ENCODE data around the gene APOC4.
A peak's percentile ranks its signal among the peaks of the same experiment; 100 is the strongest.
"Not testable (repeated sequence)": the region's sequence is repeated elsewhere in the genome, so short reads cannot be mapped to it uniquely, and the experiment has no call there.

Gene APOC4

DNA sequence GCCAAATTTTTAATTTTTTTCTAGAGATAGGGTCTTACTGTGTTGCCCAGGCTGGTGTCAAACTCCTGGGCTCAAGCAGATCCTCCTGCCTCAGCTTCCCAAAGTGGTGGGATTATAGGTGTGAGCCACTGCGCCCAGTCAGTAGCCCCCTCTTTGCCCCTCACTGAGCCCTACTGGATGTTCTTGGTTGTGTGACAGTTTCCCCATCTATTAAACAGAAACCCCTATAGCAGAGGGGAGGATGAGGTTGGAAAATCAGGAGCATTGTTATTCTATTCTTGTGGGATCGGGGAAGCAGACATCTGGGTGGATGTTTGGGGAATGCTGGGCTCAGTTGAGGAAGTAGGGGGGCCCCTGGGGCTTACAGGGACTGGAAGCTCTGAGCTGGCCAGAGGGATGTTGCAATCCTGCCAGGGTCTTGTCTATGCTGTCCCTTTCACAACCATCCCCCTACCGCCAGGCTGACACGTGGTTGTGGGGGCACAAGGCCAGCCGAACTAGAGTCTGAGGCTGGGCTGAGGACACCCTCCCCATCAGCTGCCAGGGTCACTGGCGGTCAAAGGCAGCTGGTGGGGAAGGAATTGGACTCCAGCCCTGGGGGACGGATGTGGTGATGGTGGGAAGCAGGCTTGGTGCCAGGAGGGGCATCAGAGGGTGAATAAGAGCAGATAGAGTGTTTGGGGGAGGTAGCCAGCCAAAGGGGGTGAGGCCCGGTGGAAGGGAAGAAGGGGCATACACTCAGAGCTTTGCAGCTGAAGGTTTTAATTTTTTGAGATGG, 16.7 kb upstream of the APOC4 start:
- Histone ChIP-seq H3K4me3 (ENCODE audit: low read length) (no peak overlapping the region), H3K9me3 (replicated peaks; ENCODE audit: low read length) (no peaks in the 10 kb centered on the region), H3K36me3 (ENCODE audit: insufficient read depth, low read length) (no peaks in the 10 kb centered on the region), H3K4me1 (ENCODE audit: control insufficient read depth, insufficient read depth, low read length) (peaks cover 29% of the 10 kb centered on the region), H3K9ac (ENCODE audit: low read depth, low read length) (no peak overlapping the region), H3K27me3 (ENCODE audit: control insufficient read depth, insufficient read depth, low read length) (peaks cover 14% of the 10 kb centered on the region), H3K4me2 (ENCODE audit: low read length) (peak overlapping the region; percentile 7)

DNA sequence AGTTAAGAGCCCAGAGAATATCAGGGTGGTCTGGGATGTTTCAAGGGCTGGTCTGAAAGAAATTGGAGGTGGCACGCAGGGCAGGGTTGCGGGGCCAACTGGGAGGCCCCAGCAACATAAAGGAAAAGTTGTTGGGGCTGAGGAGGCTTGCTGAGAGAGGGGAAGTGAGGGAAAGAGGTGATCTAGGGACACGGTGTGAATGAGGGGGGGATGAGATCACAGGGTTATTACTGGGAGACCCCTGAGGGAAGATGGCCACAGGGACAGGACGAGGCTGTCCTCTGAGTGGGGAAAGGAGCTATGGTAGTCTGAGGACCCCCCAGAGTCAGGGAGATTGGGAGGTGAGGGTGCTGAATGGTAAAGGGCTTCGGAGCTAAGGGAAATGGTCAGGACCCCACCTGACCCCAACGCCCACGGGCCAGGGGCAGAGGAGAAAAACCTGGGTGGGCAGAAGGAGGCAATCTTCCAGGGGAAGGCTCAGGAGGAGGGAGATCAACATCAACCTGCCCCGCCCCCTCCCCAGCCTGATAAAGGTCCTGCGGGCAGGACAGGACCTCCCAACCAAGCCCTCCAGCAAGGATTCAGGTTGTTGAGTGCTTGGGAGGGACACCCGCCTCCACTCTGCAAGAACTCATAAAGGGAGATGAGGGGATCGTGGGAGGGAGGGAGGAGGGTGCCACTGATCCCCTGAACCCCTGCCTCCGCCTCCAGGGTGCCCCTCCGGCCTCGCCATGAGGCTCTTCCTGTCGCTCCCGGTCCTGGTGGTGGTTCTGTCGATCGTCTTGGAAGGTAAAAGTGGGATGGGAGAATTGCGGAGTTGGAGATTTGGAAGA, 15.6 kb upstream of the APOC4 start:
- Histone ChIP-seq H3K4me3 (ENCODE audit: low read length) (peak overlapping the region; percentile 44), H3K27me3 (ENCODE audit: control insufficient read depth, insufficient read depth, low read length) (peaks cover 16% of the 10 kb centered on the region), H3K4me1 (ENCODE audit: control insufficient read depth, insufficient read depth, low read length) (peaks cover 29% of the 10 kb centered on the region), H3K4me2 (ENCODE audit: low read length) (peak overlapping the region; percentile 72)
- not testable (repeated sequence) for H3K9me3 ChIP-seq (replicated peaks; ENCODE audit: low read length); H3K36me3 ChIP-seq (ENCODE audit: insufficient read depth, low read length); H3K9ac ChIP-seq (ENCODE audit: low read depth, low read length)

DNA sequence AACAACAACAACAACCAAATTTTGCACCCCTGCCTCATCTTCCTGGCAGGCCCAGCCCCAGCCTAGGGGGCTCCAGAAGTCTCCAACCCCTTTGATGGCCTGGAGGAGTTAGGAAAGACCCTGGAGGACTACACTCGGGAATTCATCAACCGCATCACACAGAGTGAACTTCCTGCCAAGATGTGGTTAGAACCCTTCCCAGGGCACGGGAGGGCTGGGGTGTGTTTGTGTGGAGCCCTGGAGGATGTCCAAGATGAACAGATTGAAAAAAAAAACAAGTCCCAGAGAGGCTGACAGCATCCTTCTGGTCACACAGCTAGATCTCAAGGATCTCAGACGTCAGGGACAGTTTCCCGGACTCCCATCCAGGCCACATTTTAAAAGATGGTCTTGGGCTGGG, 14.3 kb upstream of the APOC4 start:
- H3K9me3 ChIP-seq (replicated peaks; ENCODE audit: low read length), result no peaks in the 10 kb centered on the region
- H3K4me3 ChIP-seq (ENCODE audit: low read length), result no peak overlapping the region
- H3K27me3 ChIP-seq (ENCODE audit: control insufficient read depth, insufficient read depth, low read length), result peaks cover 17% of the 10 kb centered on the region
- no peaks in the 10 kb centered on the region for H3K36me3 ChIP-seq (ENCODE audit: insufficient read depth, low read length)
- H3K4me1 ChIP-seq (ENCODE audit: control insufficient read depth, insufficient read depth, low read length), result peaks cover 29% of the 10 kb centered on the region
- H3K9ac ChIP-seq (ENCODE audit: low read depth, low read length), result no peak overlapping the region
- peak overlapping the region; percentile 72 for H3K4me2 ChIP-seq (ENCODE audit: low read length)

DNA sequence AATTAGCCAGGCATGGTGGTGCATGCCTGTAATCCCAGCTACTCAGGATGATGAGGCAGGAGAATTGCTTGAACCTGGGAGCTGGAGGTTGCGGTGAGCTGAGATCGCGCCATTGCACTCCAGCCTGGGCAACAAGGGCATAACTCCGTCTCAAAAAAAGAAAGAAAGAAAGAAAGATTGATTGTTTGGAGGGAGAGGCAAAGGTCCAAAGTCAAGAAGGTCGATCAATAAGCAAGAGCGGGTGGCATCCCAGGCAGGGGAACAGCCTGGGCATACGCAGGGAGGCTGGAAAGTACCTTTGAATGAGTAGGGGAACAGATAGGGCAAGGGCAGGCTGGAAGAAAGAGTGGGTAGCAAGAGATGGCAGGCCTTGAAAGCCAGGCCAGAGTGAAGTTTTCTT, 11.9 kb upstream of the APOC4 start:
- no peak overlapping the region for H3K4me3 ChIP-seq (ENCODE audit: low read length)
- H3K4me1 ChIP-seq (ENCODE audit: control insufficient read depth, insufficient read depth, low read length), result peaks cover 21% of the 10 kb centered on the region
- peaks cover 10% of the 10 kb centered on the region for H3K27me3 ChIP-seq (ENCODE audit: control insufficient read depth, insufficient read depth, low read length)
- no peak overlapping the region for H3K9ac ChIP-seq (ENCODE audit: low read depth, low read length)
- no peaks in the 10 kb centered on the region for H3K9me3 ChIP-seq (replicated peaks; ENCODE audit: low read length)
- no peaks in the 10 kb centered on the region for H3K36me3 ChIP-seq (ENCODE audit: insufficient read depth, low read length)
- H3K4me2 ChIP-seq (ENCODE audit: low read length), result no peak overlapping the region

DNA sequence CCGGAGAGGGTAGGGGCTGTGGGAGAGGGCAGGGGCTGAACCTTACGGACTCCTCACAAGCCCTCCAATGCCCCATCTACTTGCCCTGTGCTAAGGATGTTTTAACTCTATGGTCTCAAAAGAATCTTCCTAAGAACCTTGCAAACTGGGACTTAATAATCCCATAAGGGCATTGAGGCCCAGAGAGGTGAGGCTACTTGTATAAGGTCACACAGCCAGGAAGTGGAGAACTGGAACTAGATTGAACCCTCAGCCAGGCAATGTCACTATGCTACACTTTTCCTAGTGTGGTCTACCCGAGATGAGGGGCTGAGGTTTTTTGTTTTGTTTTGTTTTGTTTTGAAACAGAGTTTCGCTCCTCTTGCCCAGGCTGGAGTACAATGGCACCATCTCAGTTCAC, 10.5 kb upstream of the APOC4 start:
- Histone ChIP-seq H3K4me3 (ENCODE audit: low read length) (no peak overlapping the region), H3K9me3 (replicated peaks; ENCODE audit: low read length) (no peaks in the 10 kb centered on the region), H3K27me3 (ENCODE audit: control insufficient read depth, insufficient read depth, low read length) (peaks cover 9% of the 10 kb centered on the region), H3K4me1 (ENCODE audit: control insufficient read depth, insufficient read depth, low read length) (peaks cover 12% of the 10 kb centered on the region), H3K9ac (ENCODE audit: low read depth, low read length) (no peak overlapping the region), H3K36me3 (ENCODE audit: insufficient read depth, low read length) (no peaks in the 10 kb centered on the region), H3K4me2 (ENCODE audit: low read length) (no peak overlapping the region)

DNA sequence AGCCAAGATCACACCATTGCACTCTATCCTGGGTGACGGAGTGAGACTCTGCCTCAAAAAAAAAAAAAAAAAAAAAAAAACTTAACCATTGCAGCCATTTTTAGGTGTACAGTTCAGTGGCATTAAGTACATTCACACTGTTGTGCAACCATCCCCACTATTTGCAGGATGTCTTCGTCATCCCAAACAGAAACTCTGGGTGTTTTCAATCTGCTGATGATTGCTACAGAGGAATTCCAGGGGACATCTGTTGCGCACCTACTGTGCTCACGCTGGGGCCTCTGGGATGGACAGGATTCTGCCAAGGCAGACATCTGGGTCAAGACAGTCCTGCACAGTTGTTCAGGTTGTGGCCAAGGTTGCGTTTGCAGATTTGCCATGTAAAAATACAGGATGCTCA, 2.4 kb upstream of the APOC4 start:
- H3K4me1 ChIP-seq (ENCODE audit: control insufficient read depth, insufficient read depth, low read length), result no peaks in the 10 kb centered on the region
- no peaks in the 10 kb centered on the region for H3K9me3 ChIP-seq (replicated peaks; ENCODE audit: low read length)
- no peak overlapping the region for H3K4me2 ChIP-seq (ENCODE audit: low read length)
- H3K9ac ChIP-seq (ENCODE audit: low read depth, low read length), result no peak overlapping the region
- H3K4me3 ChIP-seq (ENCODE audit: low read length), result no peak overlapping the region
- H3K36me3 ChIP-seq (ENCODE audit: insufficient read depth, low read length), result no peaks in the 10 kb centered on the region
- H3K27me3 ChIP-seq (ENCODE audit: control insufficient read depth, insufficient read depth, low read length), result peaks cover 6% of the 10 kb centered on the region

DNA sequence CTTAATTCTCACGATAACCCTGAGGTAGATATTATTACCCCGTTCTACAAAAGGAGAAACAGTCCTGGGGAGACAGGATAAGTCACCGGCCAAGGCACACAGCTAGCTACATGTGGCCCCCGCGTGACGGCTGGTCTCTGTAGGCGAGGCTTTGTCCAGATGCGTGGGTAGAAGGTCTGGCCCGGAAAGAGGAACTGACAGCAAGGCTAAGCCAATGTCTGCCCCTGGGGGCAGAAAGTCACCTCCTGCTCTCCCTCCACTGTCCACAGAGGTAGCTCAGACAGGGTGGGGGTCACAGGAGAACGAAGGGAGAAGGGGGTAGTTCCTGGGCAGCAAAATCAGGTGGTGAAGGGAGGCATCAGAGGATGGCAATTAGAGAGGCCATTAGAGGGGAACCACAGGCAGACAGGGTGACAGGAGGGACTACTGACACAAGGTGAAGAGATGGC, 1.8 kb downstream of the APOC4 start:
- Histone ChIP-seq H3K27me3 (ENCODE audit: control insufficient read depth, insufficient read depth, low read length) (no peaks in the 10 kb centered on the region), H3K4me1 (ENCODE audit: control insufficient read depth, insufficient read depth, low read length) (no peaks in the 10 kb centered on the region), H3K4me2 (ENCODE audit: low read length) (peak overlapping the region; percentile 43), H3K9me3 (replicated peaks; ENCODE audit: low read length) (no peaks in the 10 kb centered on the region), H3K9ac (ENCODE audit: low read depth, low read length) (no peak overlapping the region), H3K36me3 (ENCODE audit: insufficient read depth, low read length) (no peaks in the 10 kb centered on the region), H3K4me3 (ENCODE audit: low read length) (no peak overlapping the region)

DNA sequence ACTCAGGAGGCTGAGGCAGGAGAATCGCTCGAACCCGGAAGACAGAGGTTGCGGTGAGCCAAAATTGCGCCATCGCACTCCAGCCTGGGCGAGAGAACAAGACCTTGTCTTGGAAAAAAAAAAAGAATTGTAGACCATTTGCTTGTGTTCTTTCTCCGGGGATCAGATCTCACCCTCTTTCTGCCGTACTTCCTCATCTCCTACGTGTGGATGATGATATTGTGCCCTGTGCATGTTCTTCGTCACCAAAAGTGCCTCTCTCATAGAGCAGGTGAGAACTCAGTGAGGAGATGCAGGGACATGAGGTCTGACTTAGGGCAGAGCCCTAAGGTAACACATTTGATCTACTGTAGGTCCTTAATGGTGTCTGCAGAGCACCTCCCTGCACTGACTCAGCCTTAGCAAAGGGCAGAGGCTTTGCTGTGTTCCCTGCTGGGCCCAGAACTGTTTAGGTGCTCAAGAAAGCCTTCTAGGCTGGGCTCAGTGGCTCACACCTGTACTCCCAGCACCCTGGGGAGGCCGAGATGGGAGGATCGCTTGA, 5.1 kb downstream of the APOC4 start:
- Histone ChIP-seq H3K4me1 (ENCODE audit: control insufficient read depth, insufficient read depth, low read length) (peaks cover 6% of the 10 kb centered on the region), H3K4me3 (ENCODE audit: low read length) (no peak overlapping the region), H3K36me3 (ENCODE audit: insufficient read depth, low read length) (no peaks in the 10 kb centered on the region), H3K9ac (ENCODE audit: low read depth, low read length) (no peak overlapping the region), H3K4me2 (ENCODE audit: low read length) (no peak overlapping the region), H3K9me3 (replicated peaks; ENCODE audit: low read length) (no peaks in the 10 kb centered on the region), H3K27me3 (ENCODE audit: control insufficient read depth, insufficient read depth, low read length) (no peaks in the 10 kb centered on the region)

DNA sequence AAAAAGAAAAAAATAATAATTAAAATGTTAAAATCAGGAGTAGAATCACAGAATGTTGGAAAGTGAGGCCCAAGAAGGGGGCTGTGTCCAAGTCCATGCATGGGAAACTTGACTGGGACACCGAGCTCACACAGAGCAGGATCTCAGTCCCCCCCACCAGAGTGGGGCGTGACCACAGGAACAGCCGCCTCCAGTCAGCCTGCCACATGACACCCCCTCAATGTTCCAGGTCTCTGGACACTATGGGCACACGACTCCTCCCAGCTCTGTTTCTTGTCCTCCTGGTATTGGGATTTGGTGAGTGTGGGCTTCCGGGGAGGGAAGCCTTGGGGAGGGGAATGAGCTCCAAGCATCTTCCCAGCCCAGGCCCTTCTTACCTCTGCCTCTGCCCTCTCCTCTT, 6.2 kb downstream of the APOC4 start:
- Histone ChIP-seq H3K27me3 (ENCODE audit: control insufficient read depth, insufficient read depth, low read length) (no peaks in the 10 kb centered on the region), H3K4me2 (ENCODE audit: low read length) (no peak overlapping the region), H3K9ac (ENCODE audit: low read depth, low read length) (no peak overlapping the region), H3K9me3 (replicated peaks; ENCODE audit: low read length) (no peaks in the 10 kb centered on the region), H3K36me3 (ENCODE audit: insufficient read depth, low read length) (no peaks in the 10 kb centered on the region), H3K4me3 (ENCODE audit: low read length) (no peak overlapping the region), H3K4me1 (ENCODE audit: control insufficient read depth, insufficient read depth, low read length) (peaks cover 6% of the 10 kb centered on the region)

DNA sequence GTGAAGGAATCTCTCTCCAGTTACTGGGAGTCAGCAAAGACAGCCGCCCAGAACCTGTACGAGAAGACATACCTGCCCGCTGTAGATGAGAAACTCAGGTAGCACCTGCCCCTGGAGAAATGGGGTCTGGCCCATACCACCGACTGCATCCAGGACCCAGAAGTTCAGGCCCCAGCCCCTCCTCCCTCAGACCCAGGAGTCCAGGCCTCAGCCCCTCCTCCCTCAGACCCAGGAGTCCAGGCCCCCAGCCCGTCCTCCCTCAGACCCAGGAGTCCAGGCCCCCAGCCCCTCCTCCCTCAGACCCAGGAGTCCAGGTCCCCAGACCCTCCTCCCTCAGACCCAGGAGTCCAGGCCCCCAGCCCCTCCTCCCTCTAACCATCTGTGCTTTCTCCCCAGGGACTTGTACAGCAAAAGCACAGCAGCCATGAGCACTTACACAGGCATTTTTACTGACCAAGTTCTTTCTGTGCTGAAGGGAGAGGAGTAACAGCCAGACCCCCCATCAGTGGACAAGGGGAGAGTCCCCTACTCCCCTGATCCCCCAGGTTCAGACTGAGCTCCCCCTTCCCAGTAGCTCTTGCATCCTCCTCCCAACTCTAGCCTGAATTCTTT, 6.8 kb downstream of the APOC4 start:
- Histone ChIP-seq H3K4me1 (ENCODE audit: control insufficient read depth, insufficient read depth, low read length) (peaks cover 6% of the 10 kb centered on the region), H3K27me3 (ENCODE audit: control insufficient read depth, insufficient read depth, low read length) (no peaks in the 10 kb centered on the region), H3K4me3 (ENCODE audit: low read length) (no peak overlapping the region), H3K9ac (ENCODE audit: low read depth, low read length) (no peak overlapping the region), H3K9me3 (replicated peaks; ENCODE audit: low read length) (no peaks in the 10 kb centered on the region), H3K36me3 (ENCODE audit: insufficient read depth, low read length) (no peaks in the 10 kb centered on the region), H3K4me2 (ENCODE audit: low read length) (no peak overlapping the region)

DNA sequence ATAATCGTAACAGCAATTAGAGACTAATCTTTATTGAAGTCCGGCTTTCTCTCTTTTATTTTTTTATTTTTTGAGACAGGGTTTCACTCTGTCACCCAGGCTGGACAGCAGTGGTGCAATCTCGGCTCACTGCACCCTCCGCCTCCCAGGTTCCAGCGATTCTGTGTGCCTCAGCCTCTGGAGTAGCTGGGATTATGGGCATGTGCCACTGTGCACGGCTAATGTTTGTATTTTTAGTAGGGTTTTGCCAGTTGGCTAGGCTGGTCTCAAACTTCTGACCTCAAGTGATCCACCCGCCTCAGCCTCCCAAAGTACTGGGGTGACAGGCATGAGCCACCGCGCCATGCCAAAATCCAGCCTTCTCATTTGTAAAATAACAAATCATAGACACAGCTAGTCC, 7.5 kb downstream of the APOC4 start:
- Histone ChIP-seq H3K36me3 (ENCODE audit: insufficient read depth, low read length) (no peaks in the 10 kb centered on the region), H3K4me2 (ENCODE audit: low read length) (no peak overlapping the region), H3K27me3 (ENCODE audit: control insufficient read depth, insufficient read depth, low read length) (no peaks in the 10 kb centered on the region), H3K9me3 (replicated peaks; ENCODE audit: low read length) (no peaks in the 10 kb centered on the region), H3K4me3 (ENCODE audit: low read length) (no peak overlapping the region), H3K9ac (ENCODE audit: low read depth, low read length) (no peak overlapping the region), H3K4me1 (ENCODE audit: control insufficient read depth, insufficient read depth, low read length) (peaks cover 6% of the 10 kb centered on the region)

Data from skeletal muscle satellite cell (primary cell).